ENCODE data around the gene IL1RAPL2.

Gene IL1RAPL2

DNA sequence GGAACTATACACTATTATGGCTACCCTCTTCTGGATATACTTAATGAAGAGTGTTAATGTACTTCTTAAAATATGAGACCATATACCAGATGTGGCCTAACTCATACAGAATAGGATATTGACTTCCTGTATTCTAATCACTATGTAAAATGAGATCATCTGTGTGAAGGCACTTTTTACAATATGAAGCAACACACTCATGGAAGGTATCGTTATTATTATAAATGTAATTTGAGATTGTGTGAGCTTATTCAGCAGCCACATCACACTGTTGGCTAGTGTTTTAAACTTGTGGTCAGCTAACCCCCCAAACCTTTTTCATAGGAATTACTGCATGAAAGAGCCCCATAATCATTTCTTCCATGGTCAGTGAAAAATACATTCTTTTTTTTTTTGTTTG lies 936.3 kb downstream of the IL1RAPL2 start:
- Histone ChIP-seq H3K27ac (ENCODE audit: low read depth, low read length) (no peak overlapping the region), H3K9me2 (replicated peaks; ENCODE audit: insufficient read depth, low read length) (no peaks in the 10 kb centered on the region), H3K36me3 (ENCODE audit: low read length) (no peaks in the 10 kb centered on the region), H3F3A (ENCODE audit: insufficient read depth) (no peaks in the 10 kb centered on the region), H3K4me2 (ENCODE audit: low read depth, low read length, poor library complexity, severe bottlenecking) (no peak overlapping the region), H3K9me3 (ENCODE audit: insufficient read depth, low read length) (no peaks in the 10 kb centered on the region), H4K20me1 (ENCODE audit: low read depth, low read length) (no peaks in the 10 kb centered on the region), H3K9ac (ENCODE audit: low read length) (no peak overlapping the region), H2AFZ (ENCODE audit: low read depth, low read length, severe bottlenecking) (no peak overlapping the region), H3K79me2 (ENCODE audit: insufficient read depth, low read length) (no peaks in the 10 kb centered on the region), H3K27me3 (ENCODE audit: low read length) (no peaks in the 10 kb centered on the region), H3K4me3 (ENCODE audit: insufficient read depth, low read length, poor library complexity, severe bottlenecking) (no peak overlapping the region)
- no peak for TF ChIP-seq EZH2phosphoT487 (conservative IDR thresholded peaks at IDR 0.05; ENCODE audit: low read length)
- TF ChIP-seq, protein P1, sequence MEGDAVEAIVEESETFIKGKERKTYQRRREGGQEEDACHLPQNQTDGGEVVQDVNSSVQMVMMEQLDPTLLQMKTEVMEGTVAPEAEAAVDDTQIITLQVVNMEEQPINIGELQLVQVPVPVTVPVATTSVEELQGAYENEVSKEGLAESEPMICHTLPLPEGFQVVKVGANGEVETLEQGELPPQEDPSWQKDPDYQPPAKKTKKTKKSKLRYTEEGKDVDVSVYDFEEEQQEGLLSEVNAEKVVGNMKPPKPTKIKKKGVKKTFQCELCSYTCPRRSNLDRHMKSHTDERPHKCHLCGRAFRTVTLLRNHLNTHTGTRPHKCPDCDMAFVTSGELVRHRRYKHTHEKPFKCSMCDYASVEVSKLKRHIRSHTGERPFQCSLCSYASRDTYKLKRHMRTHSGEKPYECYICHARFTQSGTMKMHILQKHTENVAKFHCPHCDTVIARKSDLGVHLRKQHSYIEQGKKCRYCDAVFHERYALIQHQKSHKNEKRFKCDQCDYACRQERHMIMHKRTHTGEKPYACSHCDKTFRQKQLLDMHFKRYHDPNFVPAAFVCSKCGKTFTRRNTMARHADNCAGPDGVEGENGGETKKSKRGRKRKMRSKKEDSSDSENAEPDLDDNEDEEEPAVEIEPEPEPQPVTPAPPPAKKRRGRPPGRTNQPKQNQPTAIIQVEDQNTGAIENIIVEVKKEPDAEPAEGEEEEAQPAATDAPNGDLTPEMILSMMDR (IDR thresholded peaks at IDR 0.05; ENCODE audit: insufficient read depth, low read length, poor library complexity, severe bottlenecking): no peak

DNA sequence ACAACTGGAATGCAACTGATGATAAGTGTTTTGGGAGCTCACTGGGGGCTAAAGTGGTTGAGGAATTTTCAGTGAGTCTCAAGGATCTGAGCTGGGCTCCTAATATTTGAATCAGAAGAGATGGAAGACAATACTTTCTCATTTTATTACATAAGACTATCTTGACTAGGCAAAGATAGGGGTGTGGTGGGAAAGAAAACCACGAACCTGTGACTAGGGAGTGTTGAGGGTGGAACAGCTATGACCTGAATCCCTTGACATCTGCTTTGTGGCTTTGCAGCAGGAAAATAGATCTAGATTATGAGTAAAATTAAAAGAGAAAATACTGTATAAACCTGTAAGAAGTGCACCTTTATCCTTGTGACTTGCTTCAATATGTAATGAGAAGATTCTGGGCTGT lies 949.6 kb downstream of the IL1RAPL2 start:
- no peak overlapping the region for H3K27ac ChIP-seq (ENCODE audit: low read depth, low read length)
- no peaks in the 10 kb centered on the region for H3K79me2 ChIP-seq (ENCODE audit: insufficient read depth, low read length)
- TF ChIP-seq, protein P1 (IDR thresholded peaks at IDR 0.05; ENCODE audit: insufficient read depth, low read length, poor library complexity, severe bottlenecking): no peak
- TF ChIP-seq EZH2phosphoT487 (conservative IDR thresholded peaks at IDR 0.05; ENCODE audit: low read length): no peak
- no peaks in the 10 kb centered on the region for H3K9me3 ChIP-seq (ENCODE audit: insufficient read depth, low read length)
- no peak overlapping the region for H3K4me2 ChIP-seq (ENCODE audit: low read depth, low read length, poor library complexity, severe bottlenecking)
- no peaks in the 10 kb centered on the region for H4K20me1 ChIP-seq (ENCODE audit: low read depth, low read length)
- no peak overlapping the region for H2AFZ ChIP-seq (ENCODE audit: low read depth, low read length, severe bottlenecking)
- no peaks in the 10 kb centered on the region for H3K36me3 ChIP-seq (ENCODE audit: low read length)
- no peak overlapping the region for H3K4me3 ChIP-seq (ENCODE audit: insufficient read depth, low read length, poor library complexity, severe bottlenecking)
- no peak overlapping the region for H3K9ac ChIP-seq (ENCODE audit: low read length)
- no peaks in the 10 kb centered on the region for H3K27me3 ChIP-seq (ENCODE audit: low read length)
- H3F3A ChIP-seq (ENCODE audit: insufficient read depth): no peaks in the 10 kb centered on the region
- no peaks in the 10 kb centered on the region for H3K9me2 ChIP-seq (replicated peaks; ENCODE audit: insufficient read depth, low read length)

DNA sequence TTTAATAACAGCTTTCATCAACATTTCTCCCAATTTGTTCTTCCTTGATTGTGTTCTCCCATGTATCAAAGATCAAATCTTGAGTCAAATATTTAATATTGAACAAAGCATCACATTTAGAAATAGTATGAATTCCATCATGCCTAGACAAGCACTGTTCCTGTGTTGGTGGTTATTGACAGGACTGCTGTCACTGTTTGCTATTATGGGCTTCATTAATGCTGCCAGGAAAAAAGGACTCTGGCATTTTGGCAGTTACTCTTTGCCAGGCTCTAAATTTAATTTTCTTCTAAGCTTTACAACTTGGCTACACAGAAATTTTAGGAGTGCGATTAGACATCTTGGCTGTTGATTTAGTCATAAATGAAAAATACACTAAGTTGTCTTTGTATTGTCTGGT lies 960.4 kb downstream of the IL1RAPL2 start:
- Histone ChIP-seq H2AFZ (ENCODE audit: low read depth, low read length, severe bottlenecking) (no peak overlapping the region), H3F3A (ENCODE audit: insufficient read depth) (no peaks in the 10 kb centered on the region), H3K27ac (ENCODE audit: low read depth, low read length) (no peak overlapping the region), H3K4me2 (ENCODE audit: low read depth, low read length, poor library complexity, severe bottlenecking) (no peak overlapping the region), H3K9me3 (ENCODE audit: insufficient read depth, low read length) (no peaks in the 10 kb centered on the region), H4K20me1 (ENCODE audit: low read depth, low read length) (no peaks in the 10 kb centered on the region), H3K4me3 (ENCODE audit: insufficient read depth, low read length, poor library complexity, severe bottlenecking) (no peak overlapping the region), H3K9ac (ENCODE audit: low read length) (no peak overlapping the region), H3K27me3 (ENCODE audit: low read length) (no peaks in the 10 kb centered on the region), H3K36me3 (ENCODE audit: low read length) (no peaks in the 10 kb centered on the region), H3K79me2 (ENCODE audit: insufficient read depth, low read length) (no peaks in the 10 kb centered on the region), H3K9me2 (replicated peaks; ENCODE audit: insufficient read depth, low read length) (no peaks in the 10 kb centered on the region)
- TF ChIP-seq, protein P1 (IDR thresholded peaks at IDR 0.05; ENCODE audit: insufficient read depth, low read length, poor library complexity, severe bottlenecking): no peak
- no peak for TF ChIP-seq EZH2phosphoT487 (conservative IDR thresholded peaks at IDR 0.05; ENCODE audit: low read length)

Measured in SU-DHL-6 (cell line).